GM19043 (cell line): ENCODE data around the gene ZNF320.
"Not testable (repeated sequence)": the region's sequence is repeated elsewhere in the genome, so short reads cannot be mapped to it uniquely, and the experiment has no call there.

Experiments
- ATAC-seq: cut with Tn5 transposase; IDR thresholded peaks from one replicate; pipeline ENCODE4 v1.9.1; 2021; ENCODE audit warnings: low read depth; ENCODE audit not compliant: unreplicated experiment

The ZNF320 gene

GRCh38 chr19:52897138-52897935, at the start of gene ZNF320:
ZNF320 (minus strand) TSS chr19:52897635; CDS start chr19:52890255, 7,380 bp downstream.
- peak; percentile 97 for ATAC-seq

- no peak for ATAC-seq
Measured at GRCh38 chr19:52946322-52947310, 49.2 kb upstream of the ZNF320 start.

GRCh38 chr19:52945652-52946321, 48.4 kb upstream of the ZNF320 start:
- ATAC-seq, result no peak

GRCh38 chr19:52944703-52945493, 47.5 kb upstream of the ZNF320 start:
- ATAC-seq, result not testable (repeated sequence)

GRCh38 chr19:52943884-52944643, 46.6 kb upstream of the ZNF320 start:
- ATAC-seq, result no peak

GRCh38 chr19:52943134-52943883, 45.9 kb upstream of the ZNF320 start:
- ATAC-seq, result no peak

- ATAC-seq, result peak; percentile 69
Measured at GRCh38 chr19:52942386-52943133, 45.1 kb upstream of the ZNF320 start.

- peak; percentile 19 for ATAC-seq
Measured at GRCh38 chr19:52941941-52942385, 44.5 kb upstream of the ZNF320 start.

GRCh38 chr19:52941523-52941922, 44.1 kb upstream of the ZNF320 start:
- not testable (repeated sequence) for ATAC-seq

GRCh38 chr19:52940905-52941304, 43.5 kb upstream of the ZNF320 start:
- ATAC-seq, result not testable (repeated sequence)

GRCh38 chr19:52938761-52939160, 41.3 kb upstream of the ZNF320 start:
- ATAC-seq, result no peak

GRCh38 chr19:52936954-52937325, 39.5 kb upstream of the ZNF320 start:
- no peak for ATAC-seq

GRCh38 chr19:52936151-52936953, 38.9 kb upstream of the ZNF320 start:
- no peak for ATAC-seq

GRCh38 chr19:52935434-52935833, 38.0 kb upstream of the ZNF320 start:
- ATAC-seq, result no peak

GRCh38 chr19:52924641-52925040, 27.2 kb upstream of the ZNF320 start:
- not testable (repeated sequence) for ATAC-seq

- ATAC-seq, result no peak
Measured at GRCh38 chr19:52923778-52924593, 26.6 kb upstream of the ZNF320 start.
